Calu3 (cell line): Measurements from ENCODE around the gene PAQR9. TPM values are rescaled to one million over a fixed set of nuclear protein-coding genes. Genes with fewer than 3 reads are reported as not detected.

Experiments used
- BruUV-seq: library from RNA; stranded (reverse); fragments of 400-500 nt; replicated peaks from 2 replicates; lab custom pipeline; 2021; lab: Mats Ljungman, UMichigan
- CTCF ChIA-PET: fragments of 300-600 bp; sonication (Branson Sonifier 250); formaldehyde crosslinking; loops from one replicate; lab custom pipeline; 2022; ENCODE audit warnings: antibody characterized with exemption; lab: Charles Lee
- DNase-seq: peaks from one replicate; pipeline ENCODE4 v3.0.0; 2022
- H3K27ac Mint-ChIP-seq: one replicate; pipeline ENCODE4 v1.8.0; 2022; ENCODE audit warnings: mixed read lengths; ENCODE audit not compliant: unreplicated experiment
- H3K27me3 Mint-ChIP-seq: one replicate; pipeline ENCODE4 v1.8.0; 2022; ENCODE audit warnings: mixed read lengths; ENCODE audit not compliant: unreplicated experiment
- H3K36me3 Mint-ChIP-seq: one replicate; pipeline ENCODE4 v1.8.0; 2022; ENCODE audit warnings: mild to moderate bottlenecking, moderate library complexity, mixed read lengths; ENCODE audit not compliant: insufficient read depth, unreplicated experiment
- H3K4me1 Mint-ChIP-seq: one replicate; pipeline ENCODE4 v1.8.0; 2022; ENCODE audit warnings: mild to moderate bottlenecking, low read depth, mixed read lengths; ENCODE audit not compliant: unreplicated experiment
- H3K4me3 Mint-ChIP-seq: one replicate; pipeline ENCODE4 v1.8.0; 2022; ENCODE audit warnings: mild to moderate bottlenecking, low read depth, moderate library complexity, mixed read lengths; ENCODE audit not compliant: unreplicated experiment
- H3K9me3 Mint-ChIP-seq: one replicate; pipeline ENCODE4 v1.8.0; 2022; ENCODE audit warnings: low read depth, mixed read lengths; ENCODE audit not compliant: unreplicated experiment
- intact Hi-C: fragments of 100-400 bp; cut with micrococcal nuclease; formaldehyde crosslinking; loops from one replicate; pipeline ENCODE4 v1.10.0; 2022; ENCODE audit not compliant: unreplicated experiment
- total RNA-seq: library from RNA; stranded (reverse); gene quantifications from 2 replicates; pipeline ENCODE4 v1.2.3, GENCODE V29; 2022
- TF ChIP-seq, protein P1 (sequence below): fragments of 200-600 bp; IDR thresholded peaks from one replicate; pipeline ENCODE4 v1.8.0; 2022; ENCODE audit warnings: antibody characterized with exemption; ENCODE audit not compliant: unreplicated experiment

Gene PAQR9
- total RNA-seq, 1 experiment from 2014 or later, result 2.0 TPM

GRCh38 chr3:143000528-143000927, 37.1 kb upstream of the PAQR9 start:
- peak overlapping the region; percentile 96 for H3K27ac Mint-ChIP-seq
- H3K9me3 Mint-ChIP-seq, result no peaks in the 10 kb centered on the region
- DNase-seq, result peak; percentile 56
- H3K36me3 Mint-ChIP-seq, result peaks cover 48% of the 10 kb centered on the region
- peaks cover 62% of the 10 kb centered on the region for H3K4me1 Mint-ChIP-seq
- peak overlapping the region; percentile 94 for H3K4me3 Mint-ChIP-seq
- no peaks in the 10 kb centered on the region for H3K27me3 Mint-ChIP-seq
- no TSS peak for BruUV-seq
- CTCF ChIA-PET, result interaction anchor here (0.6 to 2.2 kb wide), 10 partner anchors 10 to 422 kb away, joined by 3 to 10 read pairs (median 5); partner anchors contain the start of gene ATR
- TF ChIP-seq, protein P1, sequence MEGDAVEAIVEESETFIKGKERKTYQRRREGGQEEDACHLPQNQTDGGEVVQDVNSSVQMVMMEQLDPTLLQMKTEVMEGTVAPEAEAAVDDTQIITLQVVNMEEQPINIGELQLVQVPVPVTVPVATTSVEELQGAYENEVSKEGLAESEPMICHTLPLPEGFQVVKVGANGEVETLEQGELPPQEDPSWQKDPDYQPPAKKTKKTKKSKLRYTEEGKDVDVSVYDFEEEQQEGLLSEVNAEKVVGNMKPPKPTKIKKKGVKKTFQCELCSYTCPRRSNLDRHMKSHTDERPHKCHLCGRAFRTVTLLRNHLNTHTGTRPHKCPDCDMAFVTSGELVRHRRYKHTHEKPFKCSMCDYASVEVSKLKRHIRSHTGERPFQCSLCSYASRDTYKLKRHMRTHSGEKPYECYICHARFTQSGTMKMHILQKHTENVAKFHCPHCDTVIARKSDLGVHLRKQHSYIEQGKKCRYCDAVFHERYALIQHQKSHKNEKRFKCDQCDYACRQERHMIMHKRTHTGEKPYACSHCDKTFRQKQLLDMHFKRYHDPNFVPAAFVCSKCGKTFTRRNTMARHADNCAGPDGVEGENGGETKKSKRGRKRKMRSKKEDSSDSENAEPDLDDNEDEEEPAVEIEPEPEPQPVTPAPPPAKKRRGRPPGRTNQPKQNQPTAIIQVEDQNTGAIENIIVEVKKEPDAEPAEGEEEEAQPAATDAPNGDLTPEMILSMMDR, result no peak
- intact Hi-C loops, result loop anchor here (10.0 kb wide), 1 partner anchor 336 kb away; no protein-coding TSS in a partner anchor

DNA sequence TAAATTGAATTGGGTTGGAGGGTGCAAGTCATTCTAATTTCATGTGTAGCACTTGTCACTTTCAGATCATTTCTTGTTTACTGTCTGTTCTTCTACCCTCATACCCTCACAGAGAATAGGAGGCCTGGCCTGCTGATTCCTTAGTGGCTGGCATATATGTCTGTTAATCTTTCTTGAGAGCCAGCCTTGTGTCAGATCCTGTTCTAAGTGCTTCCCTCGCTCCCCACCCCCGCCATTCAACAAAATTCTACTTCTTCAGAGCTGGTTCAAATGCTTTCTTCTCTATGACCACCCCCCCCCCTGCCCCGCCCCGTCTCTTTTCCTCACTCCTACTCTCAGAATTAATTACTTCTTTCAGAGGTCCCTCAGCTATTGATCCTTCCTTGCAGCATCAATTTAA, 36.4 kb upstream of the PAQR9 start:
- H3K9me3 Mint-ChIP-seq, result no peaks in the 10 kb centered on the region
- intact Hi-C loops, result loop anchor here (5.0 to 10.0 kb wide), 2 partner anchors 148 to 335 kb away; no protein-coding TSS in a partner anchor
- peaks cover 59% of the 10 kb centered on the region for H3K4me1 Mint-ChIP-seq
- no peaks in the 10 kb centered on the region for H3K27me3 Mint-ChIP-seq
- H3K4me3 Mint-ChIP-seq, result peak overlapping the region; percentile 94
- TF ChIP-seq, protein P1, result no peak
- no TSS peak for BruUV-seq
- peak overlapping the region; percentile 96 for H3K27ac Mint-ChIP-seq
- H3K36me3 Mint-ChIP-seq, result peaks cover 42% of the 10 kb centered on the region
- CTCF ChIA-PET, result interaction anchor here (1.2 to 1.5 kb wide), 2 partner anchors 9 to 39 kb away, joined by 4 to 5 read pairs; no protein-coding TSS in a partner anchor
- no peak for DNase-seq

- H3K4me1 Mint-ChIP-seq, result peaks cover 60% of the 10 kb centered on the region
- H3K36me3 Mint-ChIP-seq, result peaks cover 42% of the 10 kb centered on the region
- no peaks in the 10 kb centered on the region for H3K27me3 Mint-ChIP-seq
- CTCF ChIA-PET, result no interaction called here
- BruUV-seq, result no TSS peak
- intact Hi-C loops, result loop anchor here (5.0 kb wide), 1 partner anchor 146 kb away; no protein-coding TSS in a partner anchor
- H3K9me3 Mint-ChIP-seq, result no peaks in the 10 kb centered on the region
- H3K27ac Mint-ChIP-seq, result peak overlapping the region; percentile 23
- H3K4me3 Mint-ChIP-seq, result no peak overlapping the region
- TF ChIP-seq, protein P1, result no peak
- no peak for DNase-seq
Measured at GRCh38 chr3:142998439-142998838, 35.0 kb upstream of the PAQR9 start.

GRCh38 chr3:142997330-142997729, 33.9 kb upstream of the PAQR9 start:
- TF ChIP-seq, protein P1, result no peak
- no TSS peak for BruUV-seq
- CTCF ChIA-PET, result interaction anchor here (1.4 to 1.5 kb wide), 2 partner anchors 43 to 169 kb away, joined by 3 to 8 read pairs; no protein-coding TSS in a partner anchor
- intact Hi-C loops, result loop anchor here (5.0 kb wide), 1 partner anchor 145 kb away; no protein-coding TSS in a partner anchor
- peak overlapping the region; percentile 23 for H3K27ac Mint-ChIP-seq
- peaks cover 69% of the 10 kb centered on the region for H3K4me1 Mint-ChIP-seq
- DNase-seq, result peak; percentile 74
- H3K27me3 Mint-ChIP-seq, result no peaks in the 10 kb centered on the region
- H3K4me3 Mint-ChIP-seq, result no peak overlapping the region
- no peaks in the 10 kb centered on the region for H3K9me3 Mint-ChIP-seq
- H3K36me3 Mint-ChIP-seq, result peaks cover 33% of the 10 kb centered on the region
